Stimulated activated CD4-positive, alpha-beta T cell treated with anti-CD3 and anti-CD28 coated beads, TNF-alpha, amount 100 ng/mL, for 48 hours (primary cell): ENCODE data around the gene HOXA7.

Experiments used
- DNase-seq, 3 donors: peaks; one replicate each; pipeline ENCODE4 v3.0.0-alpha.2; 2020; ENCODE audit warnings: low read depth in 3 of 3

Gene HOXA7

GRCh38 chr7:27182285-27182841 is 25.9 kb upstream of the HOXA7 start:
- no peak for DNase-seq

DNA sequence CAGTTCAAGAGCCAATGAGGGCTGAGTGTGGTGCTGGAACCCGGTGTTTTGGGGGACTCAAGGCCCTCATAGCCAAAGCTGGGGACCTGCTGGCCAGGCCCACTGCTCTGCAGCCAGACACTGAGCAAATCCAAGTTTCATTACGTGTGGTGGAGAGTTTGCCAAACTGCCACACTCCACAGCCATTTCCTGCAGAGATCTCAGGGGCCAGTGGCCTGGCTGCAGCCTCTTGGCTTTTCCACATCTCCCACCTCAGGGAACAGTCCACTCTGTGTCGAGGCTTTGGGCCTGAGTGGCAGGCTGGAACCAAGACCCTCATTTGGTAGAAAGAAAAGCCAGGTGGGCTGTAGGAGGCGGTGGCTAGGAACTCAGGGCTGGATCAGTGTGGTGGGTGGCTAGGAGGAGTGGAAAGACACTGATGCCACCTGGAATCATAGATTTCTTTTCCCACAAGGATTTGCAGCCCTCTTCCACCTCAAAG is 25.4 kb upstream of the HOXA7 start:
- DNase-seq: no peak

DNA sequence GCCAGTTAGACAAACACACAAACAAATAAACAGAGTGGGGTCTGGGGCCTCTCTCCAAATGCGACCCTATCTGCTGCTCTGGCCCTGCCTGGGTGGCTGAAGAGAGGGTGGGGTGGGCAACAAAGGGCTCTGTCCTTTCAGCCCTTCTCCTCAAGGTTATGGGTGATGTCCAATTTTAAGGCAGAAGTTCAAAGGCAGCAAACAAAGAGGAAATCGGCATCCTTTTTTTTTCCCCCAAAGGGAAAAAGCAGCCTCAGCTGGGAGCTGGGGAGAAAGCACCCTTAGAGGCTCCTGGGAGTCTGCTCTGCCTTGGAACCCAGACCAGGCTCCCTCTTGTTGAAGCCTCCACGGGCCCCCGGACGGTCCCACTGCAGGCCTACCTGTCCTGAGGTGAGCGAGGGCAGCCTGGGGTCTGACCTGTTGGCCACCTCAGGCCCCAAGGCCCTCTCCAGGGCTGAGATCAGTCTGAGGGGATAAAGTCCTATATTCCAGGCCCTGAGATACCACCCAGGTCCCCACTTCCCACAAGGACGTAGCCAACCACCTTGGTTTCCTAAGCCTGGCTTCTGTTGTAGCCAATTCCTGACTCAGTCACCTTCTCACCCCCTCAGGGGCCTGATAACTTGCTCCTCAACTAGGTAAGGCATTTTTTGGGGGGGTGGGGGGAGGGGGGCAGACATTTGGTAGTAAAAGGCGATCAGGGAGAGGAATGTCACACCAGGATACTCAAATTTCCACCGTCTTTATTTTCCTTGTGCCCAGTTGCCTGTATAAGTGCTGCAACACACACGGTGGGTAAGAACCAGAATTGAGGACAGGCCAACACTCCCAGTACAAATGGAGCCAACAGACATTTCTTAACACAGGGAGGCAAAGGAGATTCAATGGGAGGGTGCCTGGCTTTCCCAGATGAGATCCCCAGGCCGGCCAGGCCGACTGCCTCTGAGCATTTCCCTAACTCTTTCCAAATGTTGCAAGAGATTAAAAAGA is 24.3 kb upstream of the HOXA7 start:
- DNase-seq: no peak

DNA sequence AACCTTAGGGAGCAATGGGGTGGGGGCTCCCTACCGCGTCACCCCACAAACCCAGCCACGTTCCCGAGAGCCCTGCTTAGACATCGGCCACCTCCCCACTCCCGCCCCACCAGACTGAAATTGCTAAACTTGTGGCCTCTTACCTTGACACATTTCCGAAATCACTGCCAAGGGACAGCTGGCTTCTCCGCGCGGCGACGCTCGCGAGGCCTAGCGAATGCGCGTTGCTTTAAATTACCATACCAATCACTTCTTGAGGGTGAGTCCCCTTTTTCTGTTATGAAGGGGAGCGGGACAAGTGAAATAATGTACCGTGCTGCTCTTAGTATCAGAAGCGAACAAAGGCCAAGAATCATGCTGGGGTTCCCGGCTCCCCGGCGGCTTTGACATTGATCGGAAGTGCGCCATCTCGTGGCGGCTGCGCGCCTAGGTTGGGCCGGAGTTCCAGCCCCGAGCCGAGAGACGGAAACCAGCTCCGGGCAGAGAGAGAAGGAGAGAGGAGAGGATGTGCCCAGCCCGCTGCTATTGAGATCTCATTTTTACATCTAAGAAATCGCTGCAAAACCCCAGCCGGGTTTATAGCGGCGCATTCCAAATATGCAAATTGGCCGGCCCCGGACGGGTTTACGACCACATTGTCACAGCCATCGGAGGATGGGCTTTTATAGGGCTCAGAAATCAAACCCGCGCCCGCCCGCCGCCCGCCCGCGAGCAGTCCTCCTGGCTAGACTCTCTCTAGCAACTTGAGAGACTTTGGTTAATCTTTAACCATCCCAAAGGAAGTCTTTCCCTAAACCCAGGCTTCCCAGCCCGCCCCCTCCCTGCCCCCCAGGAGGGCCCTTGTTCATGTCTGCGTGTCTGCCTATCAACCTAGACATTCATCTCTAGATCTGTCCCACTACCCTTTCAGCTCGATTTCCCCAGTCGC is 23.3 kb upstream of the HOXA7 start:
- peak in 2 of 3 donors; percentile 51 to 58 for DNase-seq

- no peak for DNase-seq
Measured at GRCh38 chr7:27179030-27179429, 22.6 kb upstream of the HOXA7 start.

GRCh38 chr7:27178366-27178765 is 21.9 kb upstream of the HOXA7 start:
- no peak for DNase-seq

GRCh38 chr7:27177795-27178320 is 21.4 kb upstream of the HOXA7 start:
- DNase-seq: no peak

DNA sequence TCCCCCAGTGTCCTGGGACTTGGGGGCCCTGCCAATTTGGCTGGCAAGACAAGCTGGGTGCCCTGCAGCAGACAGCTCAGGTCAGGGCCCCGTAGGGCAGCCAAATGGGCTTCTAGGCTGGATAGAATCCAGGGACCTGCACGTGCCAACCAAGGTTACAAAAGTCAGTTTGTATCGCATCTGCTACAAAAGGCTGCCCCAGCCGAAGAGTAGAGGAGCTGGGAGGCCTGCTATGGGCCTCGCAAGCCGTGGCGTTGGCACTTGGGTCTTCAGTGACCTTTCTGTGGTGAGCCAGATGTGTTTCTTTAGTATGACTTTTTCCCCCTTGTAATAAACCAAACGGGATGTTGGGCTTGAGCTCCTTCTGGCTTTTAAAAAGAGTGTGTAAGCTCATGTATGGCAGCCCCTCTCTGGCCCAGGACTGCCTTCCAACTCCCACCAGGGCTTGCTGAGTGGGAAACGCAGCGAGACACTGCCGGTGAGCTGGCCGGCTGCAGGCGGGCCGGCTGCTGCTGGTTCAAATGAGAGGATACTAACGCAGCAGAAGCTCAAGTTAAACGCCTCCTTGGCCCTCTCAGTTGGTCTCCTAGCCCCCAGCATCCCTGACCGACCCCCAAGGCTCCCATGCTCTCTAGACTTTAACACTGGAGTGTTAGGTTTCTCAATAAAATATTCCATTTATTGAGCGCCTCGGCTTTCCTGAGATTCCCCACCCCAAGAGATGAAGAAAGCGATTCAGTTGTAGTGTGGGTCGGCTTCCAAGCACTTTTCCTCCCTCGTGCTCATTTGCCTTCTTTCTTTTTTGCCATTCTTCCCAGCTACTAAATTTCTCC is 20.7 kb upstream of the HOXA7 start:
- DNase-seq: no peak

DNA sequence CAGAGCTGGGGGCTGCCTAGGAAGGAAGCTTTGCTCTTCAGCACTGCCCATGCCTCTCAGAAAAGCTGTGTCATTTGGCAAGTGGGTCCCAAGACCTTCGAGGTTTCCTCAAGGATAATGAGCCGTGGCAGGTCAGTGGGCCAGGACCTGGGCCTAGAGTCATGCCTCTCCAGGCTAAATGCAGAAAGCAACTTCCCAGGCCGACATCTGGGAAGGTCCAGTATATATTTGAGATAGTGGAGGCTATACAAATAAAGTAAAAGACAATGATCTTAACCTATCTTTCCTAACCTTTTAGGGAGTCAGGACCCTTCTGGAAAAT is 20.0 kb upstream of the HOXA7 start:
- DNase-seq: no peak

GRCh38 chr7:27175626-27176523 is 19.4 kb upstream of the HOXA7 start:
- no peak for DNase-seq

- no peak for DNase-seq
Measured at GRCh38 chr7:27174874-27175625, 18.6 kb upstream of the HOXA7 start.

GRCh38 chr7:27173956-27174873 is 17.7 kb upstream of the HOXA7 start, which contains the start of gene HOXA10:
Gene HOXA10 (minus strand): TSS chr7:27174320. CDS start chr7:27174306, 14 bp downstream.
- DNase-seq: no peak

DNA sequence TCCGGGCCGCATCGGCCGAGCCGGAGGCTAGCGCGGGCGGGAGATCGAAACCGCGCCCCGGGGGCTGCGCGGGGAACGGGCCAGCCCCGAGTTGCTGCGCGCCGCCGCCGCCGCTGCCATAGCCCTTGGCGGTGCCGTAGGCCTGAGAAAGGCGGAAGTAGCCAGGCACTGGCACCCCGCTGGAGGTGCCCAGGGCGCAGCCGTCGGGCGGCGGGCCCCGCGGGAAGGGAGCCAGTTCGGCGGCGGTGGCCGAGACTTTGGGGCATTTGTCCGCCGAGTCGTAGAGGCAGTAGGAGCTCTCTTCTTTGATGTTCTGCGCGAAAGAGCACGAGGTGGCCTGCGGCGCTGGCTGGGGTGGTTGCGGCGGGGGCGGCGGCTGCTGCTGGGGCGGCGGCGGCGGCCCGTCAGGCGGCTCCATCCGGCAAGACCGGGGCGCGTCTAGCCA is 17.1 kb upstream of the HOXA7 start:
- no peak for DNase-seq

- no peak for DNase-seq
Measured at GRCh38 chr7:27172823-27173510, 16.5 kb upstream of the HOXA7 start.

DNA sequence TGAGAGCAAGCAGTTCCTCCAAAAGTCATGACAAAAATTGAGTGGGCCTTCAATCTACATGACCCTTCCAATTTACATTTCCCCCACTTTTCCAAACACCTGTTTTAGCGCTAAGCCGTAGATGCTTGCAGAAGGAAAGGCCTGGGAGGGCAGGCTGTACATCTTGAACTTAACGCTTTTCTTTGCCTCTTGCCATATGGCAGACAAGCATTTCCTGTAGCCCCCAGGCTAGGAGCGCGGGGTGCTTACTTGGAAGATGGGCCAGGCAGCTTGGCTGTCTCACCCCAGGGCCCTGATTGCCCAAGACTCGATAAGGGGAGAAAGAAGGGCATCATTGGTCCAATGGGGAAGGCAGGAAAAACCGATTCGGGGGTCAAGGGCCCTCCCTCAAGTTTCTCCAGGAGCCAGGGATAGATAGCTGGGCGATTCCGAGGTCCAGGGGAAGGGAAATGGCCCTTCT is 15.9 kb upstream of the HOXA7 start:
- DNase-seq: no peak

DNA sequence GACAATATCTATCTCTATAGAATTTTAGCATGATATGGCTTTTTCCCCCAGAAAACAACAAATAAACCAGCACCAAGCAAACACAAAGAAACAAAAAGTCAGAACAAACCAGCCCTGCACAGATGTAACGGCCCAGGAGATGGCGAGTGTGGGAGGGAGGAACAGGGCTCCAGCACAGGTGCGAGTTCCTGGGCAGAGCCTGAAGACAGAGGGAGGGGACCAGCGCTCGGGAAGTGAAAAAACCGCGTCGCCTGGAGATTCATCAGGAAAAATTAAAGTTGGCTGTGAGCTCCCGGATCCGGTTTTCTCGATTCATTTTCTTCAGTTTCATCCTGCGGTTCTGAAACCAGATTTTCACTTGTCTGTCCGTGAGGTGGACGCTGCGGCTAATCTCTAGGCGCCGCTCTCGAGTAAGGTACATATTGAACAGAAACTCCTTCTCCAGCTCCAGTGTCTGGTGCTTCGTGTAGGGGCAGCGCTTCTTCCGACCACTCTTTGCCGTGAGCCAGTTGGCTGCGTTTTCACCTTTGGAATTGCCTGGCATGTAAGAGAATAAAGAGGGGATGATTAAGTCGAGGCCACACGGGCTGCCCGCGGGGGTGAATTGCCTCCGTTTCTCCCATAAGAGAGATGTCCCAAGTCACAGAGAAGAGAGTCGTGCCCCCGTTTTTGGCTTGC is 15.3 kb upstream of the HOXA7 start:
- DNase-seq: no peak

- no peak for DNase-seq
Measured at GRCh38 chr7:27171325-27171636, 14.8 kb upstream of the HOXA7 start.
